Hippocampal formation (tissue), 2 donors: Measurements from ENCODE around the gene TMEM222.
"Not testable (repeated sequence)": the region's sequence is repeated elsewhere in the genome, so short reads cannot be mapped to it uniquely, and the experiment has no call there.

Experiments
- DNase-seq, 2 donors: peaks; one replicate each; lab custom pipeline; 2025; lab: John Stamatoyannopoulos, UW

TMEM222 gene

GRCh38 chr1:27321813-27322568 lies at the start of gene TMEM222:
TSS of gene TMEM222 (plus strand) at chr1:27322163. CDS start at chr1:27322198, 35 bp downstream.
- DNase-seq: peak; percentile 96 to 98

- no peak for DNase-seq
Observed at GRCh38 chr1:27274204-27274603, 47.8 kb upstream of the TMEM222 start.

- no peak for DNase-seq
Observed at GRCh38 chr1:27275696-27276095, 46.3 kb upstream of the TMEM222 start.

- DNase-seq: peak; percentile 46 to 67
Observed at GRCh38 chr1:27284425-27285273, 37.3 kb upstream of the TMEM222 start.

- no peak for DNase-seq
Observed at GRCh38 chr1:27285274-27285660, 36.7 kb upstream of the TMEM222 start.

GRCh38 chr1:27285821-27286220 lies 36.1 kb upstream of the TMEM222 start:
- DNase-seq: not testable (repeated sequence)

- not testable (repeated sequence) for DNase-seq
Observed at GRCh38 chr1:27289125-27289524, 32.8 kb upstream of the TMEM222 start.

GRCh38 chr1:27290581-27290980 lies 31.4 kb upstream of the TMEM222 start:
- no peak for DNase-seq

GRCh38 chr1:27292106-27292505 lies 29.9 kb upstream of the TMEM222 start:
- no peak for DNase-seq

- no peak for DNase-seq
Observed at GRCh38 chr1:27293915-27294314, 28.0 kb upstream of the TMEM222 start.

- peak; percentile 20 to 52 for DNase-seq
Observed at GRCh38 chr1:27296773-27297291, 25.1 kb upstream of the TMEM222 start.

GRCh38 chr1:27297903-27298302 lies 24.1 kb upstream of the TMEM222 start:
- no peak for DNase-seq

- no peak for DNase-seq
Observed at GRCh38 chr1:27298632-27299384, 23.2 kb upstream of the TMEM222 start.

GRCh38 chr1:27299385-27300271 lies 22.3 kb upstream of the TMEM222 start:
- DNase-seq: peak; percentile 21 to 27

- peak; percentile 62 to 77 for DNase-seq
Observed at GRCh38 chr1:27300341-27301051, 21.5 kb upstream of the TMEM222 start.

GRCh38 chr1:27301052-27301422 lies 20.9 kb upstream of the TMEM222 start:
- DNase-seq: no peak

- no peak for DNase-seq
Observed at GRCh38 chr1:27301582-27302199, 20.3 kb upstream of the TMEM222 start.

- DNase-seq: no peak
Observed at GRCh38 chr1:27302612-27303011, 19.4 kb upstream of the TMEM222 start.

GRCh38 chr1:27303509-27303908 lies 18.5 kb upstream of the TMEM222 start:
- no peak for DNase-seq

- DNase-seq: no peak
Observed at GRCh38 chr1:27306071-27306470, 15.9 kb upstream of the TMEM222 start.
